ENCODE measurements around the gene VPS9D1. TPM values are rescaled to one million over a fixed set of nuclear protein-coding genes. Genes with fewer than 3 reads are reported as not detected.

VPS9D1 gene
- total RNA-seq, 4 donors from 2014 or later, result 5.8 to 9.8 (median 7.0) TPM

DNA sequence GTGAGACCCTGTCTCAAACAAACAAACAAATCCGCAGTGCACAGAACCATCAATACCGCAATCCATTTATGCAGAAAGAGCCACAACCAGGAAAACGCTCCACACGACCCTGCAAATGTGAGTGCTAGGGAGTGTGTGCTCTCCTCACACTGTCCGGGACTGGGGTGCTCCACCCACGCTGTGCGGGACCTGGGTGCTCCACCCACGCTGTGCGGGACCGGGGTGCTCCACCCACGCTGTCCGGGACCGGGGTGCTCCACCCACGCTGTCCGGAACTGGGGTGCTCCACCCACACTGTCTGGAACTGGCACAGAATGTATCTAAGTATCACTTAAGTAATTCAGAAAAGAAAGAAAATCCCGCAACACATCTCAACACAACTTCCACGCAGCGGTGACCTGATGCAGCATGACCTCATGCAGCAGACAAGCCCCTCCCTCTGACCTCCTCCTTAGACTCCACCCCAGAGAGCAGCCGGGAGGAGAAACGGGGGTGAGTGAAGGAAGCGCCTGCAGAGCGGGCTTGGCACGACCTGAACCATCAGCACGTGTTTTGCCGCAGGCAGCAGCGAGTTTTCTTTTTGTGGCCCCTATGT is 39.1 kb upstream of the VPS9D1 start:
- no peak overlapping the region for H3K4me3 ChIP-seq (ENCODE audit: low read depth, poor library complexity, severe bottlenecking)
- intact Hi-C loops (cut with DNase I; ENCODE audit: low total_unique reads), result no loop called here
- WGBS, 2 donors, result 73 to 75% methylated on average over 26 of the region's 26 CpGs
- TF ChIP-seq POLR2A (IDR thresholded peaks at IDR 0.05) (no peak), CTCF (IDR thresholded peaks at IDR 0.05) (no peak)
- DNase-seq (ENCODE audit: low spot score in 2 of 2), result no peak

- intact Hi-C loops (cut with DNase I; ENCODE audit: low total_unique reads), result no loop called here
- DNase-seq (ENCODE audit: low spot score in 2 of 2), result peak in 1 of 2 donors; percentile 89
- H3K4me3 ChIP-seq (ENCODE audit: low read depth, poor library complexity, severe bottlenecking), result no peak overlapping the region
- WGBS, 2 donors, result 36 to 74% methylated on average over 10 of the region's 10 CpGs
- TF ChIP-seq POLR2A (IDR thresholded peaks at IDR 0.05), result no peak
- TF ChIP-seq CTCF (IDR thresholded peaks at IDR 0.05), result no peak
These were observed 28.9 kb upstream of the VPS9D1 start for GRCh38 chr16:89749637-89750036.

GRCh38 chr16:89748921-89749320 is 28.2 kb upstream of the VPS9D1 start:
- no peak for DNase-seq (ENCODE audit: low spot score in 2 of 2)
- no peak overlapping the region for H3K4me3 ChIP-seq (ENCODE audit: low read depth, poor library complexity, severe bottlenecking)
- no peak for TF ChIP-seq CTCF (IDR thresholded peaks at IDR 0.05)
- no peak for TF ChIP-seq POLR2A (IDR thresholded peaks at IDR 0.05)
- intact Hi-C loops (cut with DNase I; ENCODE audit: low total_unique reads), result no loop called here
- whole genome bisulfite sequencing, 2 donors, result 96% methylated on average over 11 of the region's 11 CpGs

GRCh38 chr16:89748076-89748475 is 27.4 kb upstream of the VPS9D1 start:
- no peak for DNase-seq (ENCODE audit: low spot score in 2 of 2)
- intact Hi-C loops (cut with DNase I; ENCODE audit: low total_unique reads), result no loop called here
- 93 to 99% methylated on average over 9 of the region's 9 CpGs for WGBS, 2 donors
- H3K4me3 ChIP-seq (ENCODE audit: low read depth, poor library complexity, severe bottlenecking), result no peak overlapping the region
- TF ChIP-seq POLR2A (IDR thresholded peaks at IDR 0.05), result no peak
- TF ChIP-seq CTCF (IDR thresholded peaks at IDR 0.05), result no peak

- no peak for DNase-seq (ENCODE audit: low spot score in 2 of 2)
- TF ChIP-seq POLR2A (IDR thresholded peaks at IDR 0.05), result no peak
- TF ChIP-seq CTCF (IDR thresholded peaks at IDR 0.05), result no peak
- WGBS, 2 donors, result 94 to 96% methylated on average over 3 to 14 of the region's 15 CpGs
- H3K4me3 ChIP-seq (ENCODE audit: low read depth, poor library complexity, severe bottlenecking), result no peak overlapping the region
- intact Hi-C loops (cut with DNase I; ENCODE audit: low total_unique reads), result no loop called here
These were observed 25.3 kb upstream of the VPS9D1 start for GRCh38 chr16:89746043-89746442.

GRCh38 chr16:89744813-89745212 is 24.1 kb upstream of the VPS9D1 start:
- 84 to 94% methylated on average over 16 of the region's 16 CpGs for WGBS, 2 donors
- intact Hi-C loops (cut with DNase I; ENCODE audit: low total_unique reads), result no loop called here
- no peak for TF ChIP-seq POLR2A (IDR thresholded peaks at IDR 0.05)
- DNase-seq (ENCODE audit: low spot score in 2 of 2), result no peak
- H3K4me3 ChIP-seq (ENCODE audit: low read depth, poor library complexity, severe bottlenecking), result no peak overlapping the region

Measured in lower leg skin (tissue), 4 donors.